Midbrain (tissue), 1 donor: ENCODE data around the gene HOXD10.

ENCODE experiments used
- DNase-seq: peaks from one replicate; lab custom pipeline; 2025; lab: John Stamatoyannopoulos, UW

The HOXD10 gene

GRCh38 chr2:176096243-176096985 is 20.2 kb upstream of the HOXD10 start:
- DNase-seq = no peak

DNA sequence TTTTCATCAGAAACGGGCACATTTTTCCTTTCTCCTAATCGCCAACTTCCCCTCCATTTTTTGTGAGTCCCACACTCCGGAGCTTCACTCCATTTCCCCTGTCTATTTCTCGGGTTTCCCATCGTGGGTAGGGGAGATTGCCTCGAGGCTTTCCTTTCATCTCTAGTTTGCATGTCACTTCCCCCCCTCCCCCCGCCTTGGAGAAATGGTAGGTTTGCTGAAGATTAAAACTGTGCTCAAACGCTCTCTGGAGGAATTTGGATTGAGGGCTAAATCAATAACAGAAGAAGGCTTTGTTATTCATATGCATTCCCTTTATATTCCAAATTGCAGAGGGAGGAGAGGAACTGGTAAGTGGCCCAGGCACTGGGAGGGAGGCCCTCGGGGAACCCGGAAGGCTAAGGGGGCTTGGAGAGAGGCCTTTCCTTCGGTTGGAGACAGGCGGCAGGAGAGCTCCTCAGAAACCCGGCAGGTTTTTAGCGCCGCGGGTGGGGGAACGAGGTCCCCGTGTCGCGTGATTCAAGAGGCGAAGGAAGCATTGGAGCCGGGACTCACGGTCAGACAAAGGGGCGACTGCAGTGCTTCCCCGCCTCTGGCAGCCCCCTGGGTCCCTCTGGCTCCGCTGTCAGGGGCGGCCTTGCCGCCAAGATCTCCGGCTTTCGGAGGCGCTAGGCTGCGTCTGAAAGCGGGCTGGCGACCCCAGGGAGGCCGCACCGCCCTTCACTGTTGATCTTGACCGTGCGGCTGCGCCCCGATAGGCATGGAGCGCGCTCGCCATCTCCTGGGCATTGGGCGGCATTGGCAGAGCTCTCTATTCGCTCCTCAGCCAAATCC is 19.4 kb upstream of the HOXD10 start:
- DNase-seq = peak; percentile 11

GRCh38 chr2:176097820-176098365 is 18.7 kb upstream of the HOXD10 start:
- no peak for DNase-seq

DNA sequence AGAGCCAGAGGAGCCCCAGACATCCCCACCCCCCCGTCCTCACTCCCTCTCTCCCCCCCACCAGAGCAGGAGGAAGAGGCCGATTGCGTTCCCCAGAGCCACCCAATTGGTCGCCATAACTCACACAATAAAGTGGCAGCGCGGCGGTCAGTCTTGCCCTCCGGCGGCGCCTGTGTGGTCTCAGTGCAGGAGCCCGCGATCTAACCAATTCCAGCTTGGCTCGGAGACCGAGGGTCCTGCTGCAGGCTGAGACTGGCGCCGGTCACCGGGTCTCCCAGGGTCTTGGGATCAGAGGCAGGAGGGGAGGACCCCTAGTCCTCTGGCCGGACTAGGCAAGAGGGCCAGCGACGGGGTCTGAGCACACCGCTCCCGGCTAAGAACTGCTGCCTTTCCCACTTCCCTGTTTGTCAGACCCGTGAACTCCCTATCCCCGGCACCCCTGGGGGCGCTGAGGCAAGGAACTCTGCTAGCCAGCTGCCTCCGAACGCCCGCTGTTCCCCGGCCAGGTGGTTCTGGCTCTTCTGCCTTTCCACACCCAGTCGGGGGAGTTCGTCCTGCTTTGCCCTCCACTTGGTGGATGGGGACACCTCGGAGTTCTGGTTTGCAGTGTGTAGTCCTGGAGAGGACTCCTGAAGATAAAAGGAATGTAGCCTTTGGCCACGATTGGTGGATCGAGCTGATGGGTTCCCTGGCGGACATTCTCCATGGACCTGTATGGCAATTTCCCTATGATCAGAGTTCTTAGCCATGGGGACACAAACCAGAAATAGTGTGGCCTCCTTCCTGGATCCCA is 18.0 kb upstream of the HOXD10 start:
- no peak for DNase-seq

- no peak for DNase-seq
Measured at GRCh38 chr2:176099159-176099727, 17.3 kb upstream of the HOXD10 start.

- no peak for DNase-seq
Measured at GRCh38 chr2:176099728-176100546, 16.6 kb upstream of the HOXD10 start, which contains the start of gene HOXD12. TSS of gene HOXD12 (plus strand) at chr2:176099795. CDS start at chr2:176099802, 7 bp downstream.

- no peak for DNase-seq
Measured at GRCh38 chr2:176100547-176101140, 15.9 kb upstream of the HOXD10 start.

- no peak for DNase-seq
Measured at GRCh38 chr2:176101216-176101830, 15.3 kb upstream of the HOXD10 start.

GRCh38 chr2:176101842-176102241 is 14.7 kb upstream of the HOXD10 start:
- no peak for DNase-seq

- no peak for DNase-seq
Measured at GRCh38 chr2:176102309-176102866, 14.2 kb upstream of the HOXD10 start.

GRCh38 chr2:176103194-176103593 is 13.4 kb upstream of the HOXD10 start:
- no peak for DNase-seq

DNA sequence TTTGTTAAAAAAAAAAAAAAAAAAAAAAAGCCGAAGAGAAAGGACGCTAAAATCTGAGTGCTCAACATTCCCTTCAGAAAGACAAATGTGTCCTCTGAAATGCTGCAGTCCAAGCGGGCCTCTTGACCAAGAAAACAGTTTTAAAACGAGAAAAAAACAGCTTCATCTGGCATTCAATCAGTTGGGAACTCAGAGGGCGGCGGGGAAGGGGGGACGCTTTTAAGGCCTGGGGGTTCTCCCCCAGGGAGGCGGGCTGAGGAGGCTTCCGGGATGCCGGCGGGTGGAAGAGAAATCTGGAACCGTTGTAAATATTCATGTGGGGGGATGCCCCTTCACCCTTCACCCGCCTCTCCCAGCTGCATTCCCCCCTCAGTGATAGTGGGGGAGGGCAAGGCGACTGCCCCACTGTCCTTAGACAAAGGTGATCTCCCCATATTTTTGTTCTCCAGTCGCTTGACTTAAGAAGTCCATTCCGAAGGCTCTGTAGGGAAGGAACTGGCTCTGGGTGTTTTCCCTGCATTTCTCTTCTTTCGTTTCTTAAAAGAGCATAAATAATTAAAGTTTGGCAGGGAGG is 12.7 kb upstream of the HOXD10 start:
- no peak for DNase-seq

DNA sequence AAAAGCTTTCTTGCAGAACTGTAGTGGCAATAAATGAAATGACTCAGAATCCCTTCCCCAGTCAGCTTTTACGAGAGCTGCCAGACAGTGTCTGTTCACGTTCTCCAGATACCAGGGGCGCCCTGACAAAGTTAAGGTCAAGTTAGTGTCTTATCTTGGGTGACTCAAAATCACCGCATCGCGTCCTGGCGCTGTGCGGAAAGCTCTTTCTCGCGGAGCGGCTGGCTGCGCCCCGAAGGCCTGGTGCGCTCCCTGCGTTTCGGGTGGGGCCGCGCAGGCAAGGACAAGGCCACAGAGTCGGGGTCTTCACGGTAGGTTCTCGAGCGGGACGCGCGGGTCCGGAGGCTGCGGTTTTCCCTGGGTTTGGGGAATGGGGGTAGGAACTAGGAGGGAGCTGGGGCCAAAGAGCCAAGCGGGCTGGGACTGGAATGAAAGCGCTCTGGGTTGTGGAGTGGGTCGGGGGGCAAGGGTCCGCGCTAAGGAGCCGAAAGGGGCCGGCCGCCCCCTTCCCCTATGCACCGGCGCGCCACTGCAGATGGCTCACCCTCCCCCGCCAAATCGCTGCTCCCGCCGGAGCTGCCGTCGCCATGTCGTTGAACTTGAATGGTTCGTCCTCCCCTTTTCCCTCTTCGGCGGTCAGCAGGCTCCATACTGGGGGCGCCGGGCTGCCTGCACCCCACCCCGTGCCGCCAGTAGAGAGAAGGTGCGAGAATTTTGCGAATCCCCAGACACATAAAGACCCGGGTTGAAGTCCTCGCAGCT is 12.1 kb upstream of the HOXD10 start:
- no peak for DNase-seq

GRCh38 chr2:176105078-176105729 is 11.4 kb upstream of the HOXD10 start:
- no peak for DNase-seq

DNA sequence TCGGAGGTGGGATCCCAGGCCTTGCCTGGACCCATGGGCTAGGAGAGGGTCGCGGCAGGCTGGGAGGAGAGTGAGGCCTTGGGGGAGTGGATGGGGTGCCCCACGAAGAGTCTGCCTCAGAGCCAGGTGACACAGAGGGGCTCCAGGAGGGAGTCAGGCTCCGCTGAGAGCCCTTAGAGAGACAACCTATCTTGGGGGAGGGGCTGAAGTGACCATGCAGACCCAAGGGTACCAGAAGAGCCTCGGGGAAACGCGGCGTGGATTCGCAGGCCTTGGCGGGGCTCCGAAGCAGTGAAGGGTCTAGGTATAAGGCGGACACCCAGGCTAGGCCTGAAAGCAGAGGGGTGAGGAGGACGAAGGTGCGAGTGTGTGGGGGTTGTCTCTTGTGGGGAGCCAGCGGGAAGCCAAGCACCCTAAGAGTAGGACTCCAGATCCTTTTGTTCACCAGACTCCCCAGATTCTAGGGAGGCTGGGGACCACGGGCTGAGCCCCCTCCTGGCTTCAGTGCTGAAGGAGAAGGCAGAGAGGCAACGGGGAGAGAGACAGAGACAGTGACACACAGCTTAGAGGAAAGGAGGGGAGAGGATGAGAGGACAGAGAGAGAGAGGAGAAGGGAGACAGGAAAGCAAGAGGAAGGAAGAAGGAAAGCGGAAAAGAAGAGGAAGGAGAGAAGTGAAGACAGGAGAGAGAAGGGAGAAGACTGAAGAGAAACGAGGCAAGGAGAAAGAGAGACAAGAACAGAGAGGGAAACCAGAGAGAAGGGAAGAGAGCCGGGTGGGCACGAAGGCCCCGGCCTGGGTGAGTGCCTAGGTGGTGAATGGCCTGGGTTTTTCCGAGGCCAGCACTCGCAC is 10.6 kb upstream of the HOXD10 start:
- no peak for DNase-seq

DNA sequence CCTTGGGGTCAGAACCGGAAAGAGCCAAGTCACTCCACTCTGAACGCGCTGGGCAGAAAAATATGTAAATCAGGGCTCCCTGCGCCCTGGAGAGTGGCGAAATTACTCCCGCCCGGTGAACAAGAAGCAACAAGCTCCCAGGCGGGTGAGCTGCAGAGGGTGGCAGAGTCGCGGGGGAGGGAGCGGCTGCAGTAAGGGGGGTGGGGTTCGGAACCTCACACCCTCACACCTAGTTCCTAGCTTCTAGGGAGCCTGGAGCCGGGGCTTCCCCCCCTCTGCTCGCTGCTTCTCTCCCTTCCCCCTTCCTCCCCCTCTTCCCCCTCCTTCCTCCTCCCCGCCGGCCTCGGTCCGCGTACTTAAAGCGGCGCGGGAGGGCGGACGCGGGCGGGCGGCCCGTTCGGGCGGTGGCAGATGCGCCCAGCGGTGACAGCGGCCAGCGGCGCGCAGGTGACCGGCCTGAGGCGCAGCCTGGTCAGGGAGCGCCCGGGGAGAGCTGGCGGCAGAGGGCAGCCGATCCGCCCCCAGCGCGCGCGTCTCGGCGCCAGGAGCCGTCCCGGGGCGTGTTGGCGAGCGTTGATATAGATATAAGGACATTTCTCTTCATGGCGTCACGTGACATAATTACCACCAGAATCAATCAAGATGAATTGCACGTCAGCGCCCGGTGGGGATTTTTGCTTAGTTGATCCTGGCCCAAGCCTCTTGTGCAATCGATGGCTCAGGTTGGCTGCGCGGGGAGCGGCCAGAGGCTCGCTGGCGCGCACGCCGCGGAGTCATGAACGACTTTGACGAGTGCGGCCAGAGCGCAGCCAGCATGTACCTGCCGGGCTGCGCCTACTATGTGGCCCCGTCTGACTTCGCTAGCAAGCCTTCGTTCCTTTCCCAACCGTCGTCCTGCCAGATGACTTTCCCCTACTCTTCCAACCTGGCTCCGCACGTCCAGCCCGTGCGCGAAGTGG is 9.7 kb upstream of the HOXD10 start, which contains the start of gene HOXD11:
HOXD11 (plus strand) TSS at position 700 of the 959 bp plus-strand sequence; CDS start at position 776, 76 bp downstream.
- DNase-seq = no peak
